ENCODE data around the gene CENPM.

CENPM gene

GRCh38 chr22:41899110-41899509 is 47.8 kb downstream of the CENPM start:
- DNase-seq: no peak
- ATAC-seq: no peak

- DNase-seq (no peak), ATAC-seq (no peak)
Observed at GRCh38 chr22:41898645-41899044, 48.3 kb downstream of the CENPM start.

- ATAC-seq (no peak), DNase-seq (no peak)
Observed at GRCh38 chr22:41893591-41894375, 53.2 kb downstream of the CENPM start.

- DNase-seq (no peak), ATAC-seq (no peak)
Observed at GRCh38 chr22:41892721-41893120, 54.2 kb downstream of the CENPM start.

GRCh38 chr22:41891407-41891806 is 55.5 kb downstream of the CENPM start:
- DNase-seq (no peak), ATAC-seq (no peak)

Data from stimulated activated naive CD8-positive, alpha-beta T cell treated with anti-CD3 and anti-CD28 coated beads, Interleukin-15, Interleukin-2, amounts not matched to agents 100 U/mL and 50 U/mL, for 24 hours (primary cell).